HepG2 (cell line): Measurements from ENCODE around the gene AK6. TPM values are rescaled to one million over a fixed set of nuclear protein-coding genes. Genes with fewer than 3 reads are reported as not detected.

Source experiments
- ATAC-seq: fragments of 200-7000 bp; cut with Tn5 transposase; 3 replicates; pipeline ENCODE4 v1.9.1; 2020; ENCODE audit warnings: mild to moderate bottlenecking, moderate library complexity
- BruUV-seq: library from RNA; stranded (reverse); fragments of 400-500 nt; replicated peaks from 2 replicates; lab custom pipeline; 2021; lab: Mats Ljungman, UMichigan
- CTCF ChIA-PET: fragments of 300-600 bp; formaldehyde crosslinking; extraction: SDS; loops from one replicate; lab custom pipeline; 2021; ENCODE audit warnings: low total read pairs, inconsistent platforms, low intra/inter-chr PET ratio; lab: Yijun Ruan, JAX
- POLR2A ChIA-PET: fragments of 350-600 bp; sonication (Branson Sonifier 250); formaldehyde crosslinking; loops from one replicate; lab custom pipeline; 2020; ENCODE audit warnings: antibody characterized with exemption, inconsistent platforms; lab: Yijun Ruan, JAX
- DNase-seq: peaks from one replicate; pipeline ENCODE4 v3.0.0-alpha.2; 2015; ENCODE audit warnings: low spot score
- FAIRE-seq: peaks from 3 replicates; lab custom pipeline; 2011; peaks lifted over from hg19 to GRCh38; lab: Jason Lieb, UNC
- H2AFZ ChIP-seq: one replicate; pipeline ENCODE4 v1.6.1; 2011; ENCODE audit warnings: low read length, inconsistent platforms
- H3K27ac ChIP-seq: fragments of 300-600 bp; 3 replicates; pipeline ENCODE4 v1.8.0; 2011; ENCODE audit warnings: mixed run types, mild to moderate bottlenecking, mixed read lengths, low read length, inconsistent platforms; ENCODE audit not compliant: insufficient read depth; ENCODE audit errors: extremely low read length
- H3K27me3 ChIP-seq, 2 experiments: fragments of 200-600 bp in 1 of 2; 2 replicates in 1 of 2; 3 replicates in 1 of 2; pipeline versions ENCODE4 v1.6.0 to v1.8.0; 2011; ENCODE audit warnings: low read length in 2 of 2, mild to moderate bottlenecking in 2 of 2, moderate library complexity in 2 of 2, inconsistent platforms in 1 of 2; ENCODE audit not compliant: insufficient read depth in 2 of 2, control insufficient read depth in 1 of 2
- H3K36me3 ChIP-seq, 2 experiments: fragments of 200-600 bp in 1 of 2; replicated peaks in 1 of 2; 2 replicates in 1 of 2; 3 replicates in 1 of 2; pipeline versions ENCODE4 v1.5.1 to v1.8.0; 2011; ENCODE audit warnings: low read length in 2 of 2, inconsistent platforms in 1 of 2; ENCODE audit not compliant: insufficient read depth in 2 of 2, control insufficient read depth in 1 of 2
- H3K4me1 ChIP-seq: 2 replicates; pipeline ENCODE4 v1.5.1; 2012; ENCODE audit warnings: low read length, inconsistent platforms; ENCODE audit not compliant: insufficient read depth
- H3K4me2 ChIP-seq: 2 replicates; pipeline ENCODE4 v1.6.0; 2011; ENCODE audit warnings: low read depth, low read length, inconsistent platforms
- H3K4me3 ChIP-seq, 3 experiments: fragments of 200-600 bp in 1 of 3; sonication (generic), shearing (Covaris generic) in 1 of 3; replicated peaks in 1 of 3; 2 replicates each; pipeline ENCODE4 v1.5.1; 2011 to 2016; ENCODE audit warnings: low read length in 3 of 3, inconsistent platforms in 2 of 3, low read depth in 2 of 3, mild to moderate bottlenecking in 2 of 3, control low read depth in 1 of 3, mixed read lengths in 1 of 3; ENCODE audit not compliant: insufficient read depth in 1 of 3
- H3K79me2 ChIP-seq: one replicate; pipeline ENCODE4 v1.6.1; 2011; ENCODE audit warnings: low read length, inconsistent platforms; ENCODE audit not compliant: insufficient read depth
- H3K9ac ChIP-seq: 2 replicates; pipeline ENCODE4 v1.6.0; 2011; ENCODE audit warnings: mild to moderate bottlenecking, low read depth, low read length, inconsistent platforms; ENCODE audit not compliant: insufficient read depth
- H3K9me3 ChIP-seq: 2 replicates; pipeline ENCODE4 v1.5.1; 2012; ENCODE audit warnings: mild to moderate bottlenecking, low read length
- H4K20me1 ChIP-seq: 2 replicates; pipeline ENCODE4 v1.6.0; 2011; ENCODE audit warnings: inconsistent platforms, mild to moderate bottlenecking, low read length, moderate library complexity; ENCODE audit not compliant: insufficient read depth
- FOXA1 ChIP-seq, 2 experiments: fragments of 450-650 bp in 1 of 2; sonication (generic) in 1 of 2; formaldehyde crosslinking in 1 of 2; IDR thresholded peaks; 2 replicates each; pipeline versions ENCODE4 v1.4.0 to v1.6.1; 2016 to 2020; ENCODE audit warnings: missing genetic modification reagents in 1 of 2
- HDAC2 ChIP-seq: sonication (generic); formaldehyde crosslinking; IDR thresholded peaks from 2 replicates; pipeline ENCODE4 v1.4.0; 2020; ENCODE audit warnings: missing genetic modification reagents
- HNF4G ChIP-seq, 2 experiments: sonication (generic) in 1 of 2; formaldehyde crosslinking in 1 of 2; IDR thresholded peaks; 2 replicates each; pipeline versions ENCODE4 v1.4.0 to v1.6.1; 2011 to 2020; ENCODE audit warnings: borderline replicate concordance in 2 of 2, low read depth in 2 of 2, mild to moderate bottlenecking in 2 of 2, low read length in 1 of 2, missing genetic modification reagents in 1 of 2, moderate library complexity in 1 of 2
- RORA ChIP-seq: sonication (generic); formaldehyde crosslinking; IDR thresholded peaks from 2 replicates; pipeline ENCODE4 v1.5.0; 2020; ENCODE audit warnings: mild to moderate bottlenecking, missing genetic modification reagents, moderate library complexity
- SRSF9 ChIP-seq: fragments of 200-400 bp; formaldehyde crosslinking; IDR thresholded peaks from 2 replicates; pipeline ENCODE4 v1.6.1; 2018; ENCODE audit warnings: borderline replicate concordance, mild to moderate bottlenecking, low read depth, low read length; ENCODE audit not compliant: insufficient read depth, poor library complexity, severe bottlenecking
- WGBS: methylation state at CpG from one replicate; pipeline ENCODE4 v1.1.6; 2017; ENCODE audit warnings: low lambda C conversion rate; 5-methylcytosine and 5-hydroxymethylcytosine counted together
- in situ Hi-C: cut with HindIII; loops from 2 replicates; pipeline ENCODE4 v1.10.0; 2017; ENCODE audit warnings: low pct_unique_long_range_greater_than_20kb; ENCODE audit not compliant: extremely low pct_ligation_motif_present
- intact Hi-C: fragments of 100-400 bp; cut with micrococcal nuclease; formaldehyde crosslinking; loops from one replicate; pipeline ENCODE4 v1.10.0; 2022; ENCODE audit not compliant: unreplicated experiment
- polyA plus RNA-seq, 8 experiments: library from polyadenylated mRNA; depleted of rRNA in 3 of 8; stranded (reverse) in 7 of 8; unstranded in 1 of 8; fragments of >200 nt; fragmentation: Illumina TruSeq in 4 of 8; extraction: Trizol in 4 of 8; gene quantifications; 2 replicates each; pipeline versions ENCODE4 v1.2.1 to v1.2.3, GENCODE V29; 2011 to 2016; ENCODE audit warnings: low read depth in 4 of 8, missing spikeins in 1 of 8, mixed read lengths in 1 of 8; ENCODE audit not compliant: insufficient read depth in 1 of 8
- total RNA-seq, 5 experiments: library from RNA; depleted of rRNA; stranded (reverse); fragments of >200 nt; fragmentation: Illumina TruSeq; extraction: Trizol; gene quantifications; 2 replicates each; pipeline ENCODE4 v1.2.3, GENCODE V29; 2016; ENCODE audit warnings: low read depth in 1 of 5
- TF ChIP-seq, protein P1 (sequence below): sonication (generic); formaldehyde crosslinking; IDR thresholded peaks from 2 replicates; pipeline ENCODE4 v1.5.1; 2020; ENCODE audit warnings: mild to moderate bottlenecking, moderate library complexity, missing genetic modification reagents

Gene AK6
- total and polyA plus RNA-seq, 2 of the 13 experiments (the other 11 are each of a cell fraction or from before 2014, with no cell fraction given): 31.1 to 77.2 TPM

DNA sequence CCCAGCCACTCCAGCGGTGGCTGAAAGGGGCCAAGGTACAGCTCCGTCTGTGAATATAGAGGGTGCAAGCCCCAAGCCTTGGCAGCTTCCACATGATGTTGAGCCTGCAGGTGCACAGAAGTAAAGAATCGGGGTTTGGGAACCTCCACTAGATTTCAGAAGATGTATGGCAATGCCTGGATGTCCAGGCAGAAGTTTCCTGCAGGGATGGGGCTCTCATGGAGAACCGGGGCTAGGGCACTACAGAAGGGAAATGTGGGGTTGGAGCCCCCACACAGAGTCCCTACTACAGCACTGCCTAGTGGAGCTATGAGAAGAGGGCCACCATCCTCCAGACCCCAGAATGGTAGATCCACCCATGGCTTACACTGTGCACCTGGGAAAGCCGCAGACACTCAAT is 59.9 kb downstream of the AK6 start:
- H3K4me3 ChIP-seq: no peak overlapping the region
- H3K79me2 ChIP-seq: no peaks in the 10 kb centered on the region
- no peak overlapping the region for H3K4me2 ChIP-seq
- POLR2A ChIA-PET: no interaction called here
- H3K27ac ChIP-seq: no peak overlapping the region
- peaks cover 1 to 12% of the 10 kb centered on the region in 2 experiments; a peak in 3 of 5 replicates for H3K36me3 ChIP-seq
- CTCF ChIA-PET: no interaction called here
- in situ Hi-C loops: no loop called here
- ATAC-seq (no peak), FAIRE-seq (no peak), DNase-seq (no peak)
- no TSS peak for BruUV-seq
- H4K20me1 ChIP-seq: no peaks in the 10 kb centered on the region
- H3K9ac ChIP-seq: no peak overlapping the region
- 93% methylated on average over 4 of the region's 5 CpGs for WGBS
- no peak for TF ChIP-seq HDAC2 (CRISPR knock-in tag)
- TF ChIP-seq FOXA1 (IDR thresholded peaks at IDR 0.05): no peak
- no peak for TF ChIP-seq FOXA1 (CRISPR knock-in tag; IDR thresholded peaks at IDR 0.05)
- TF ChIP-seq, protein P1, sequence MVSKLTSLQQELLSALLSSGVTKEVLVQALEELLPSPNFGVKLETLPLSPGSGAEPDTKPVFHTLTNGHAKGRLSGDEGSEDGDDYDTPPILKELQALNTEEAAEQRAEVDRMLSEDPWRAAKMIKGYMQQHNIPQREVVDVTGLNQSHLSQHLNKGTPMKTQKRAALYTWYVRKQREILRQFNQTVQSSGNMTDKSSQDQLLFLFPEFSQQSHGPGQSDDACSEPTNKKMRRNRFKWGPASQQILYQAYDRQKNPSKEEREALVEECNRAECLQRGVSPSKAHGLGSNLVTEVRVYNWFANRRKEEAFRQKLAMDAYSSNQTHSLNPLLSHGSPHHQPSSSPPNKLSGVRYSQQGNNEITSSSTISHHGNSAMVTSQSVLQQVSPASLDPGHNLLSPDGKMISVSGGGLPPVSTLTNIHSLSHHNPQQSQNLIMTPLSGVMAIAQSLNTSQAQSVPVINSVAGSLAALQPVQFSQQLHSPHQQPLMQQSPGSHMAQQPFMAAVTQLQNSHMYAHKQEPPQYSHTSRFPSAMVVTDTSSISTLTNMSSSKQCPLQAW: no peak
- TF ChIP-seq RORA (CRISPR knock-in tag): no peak
- TF ChIP-seq HNF4G (IDR thresholded peaks at IDR 0.05; ENCODE audit: borderline replicate concordance, low read depth, low read length): no peak
- no peak for TF ChIP-seq HNF4G (CRISPR knock-in tag; IDR thresholded peaks at IDR 0.05; ENCODE audit: borderline replicate concordance, low read depth)
- no peak for TF ChIP-seq SRSF9
- no peaks in the 10 kb centered on the region for H3K27me3 ChIP-seq
- H3K4me1 ChIP-seq: no peaks in the 10 kb centered on the region
- H2AFZ ChIP-seq: no peak overlapping the region
- H3K9me3 ChIP-seq: no peaks in the 10 kb centered on the region
- intact Hi-C loops: no loop called here
